Measurements from ENCODE around the gene FLT1.

The FLT1 gene

GRCh38 chr13:28421676-28422410 lies 73.1 kb downstream of the FLT1 start:
- CTCF ChIA-PET: no interaction called here
- TF ChIP-seq FOXK2 (IDR thresholded peaks at IDR 0.05): no peak
- TF ChIP-seq BHLHE40 (IDR thresholded peaks at IDR 0.05; ENCODE audit: borderline replicate concordance): no peak
- TF ChIP-seq FOXM1 (IDR thresholded peaks at IDR 0.05; ENCODE audit: borderline replicate concordance): no peak
- no peak for TF ChIP-seq SUZ12 (IDR thresholded peaks at IDR 0.05)
- TF ChIP-seq FOXA1 (IDR thresholded peaks at IDR 0.05): no peak
- TF ChIP-seq CTBP1 (IDR thresholded peaks at IDR 0.05; ENCODE audit: borderline replicate concordance): no peak
- TF ChIP-seq L3MBTL2 (conservative IDR thresholded peaks at IDR 0.05): no peak
- TF ChIP-seq HDGF (IDR thresholded peaks at IDR 0.05; ENCODE audit: borderline replicate concordance): no peak
- TF ChIP-seq ARNT (IDR thresholded peaks at IDR 0.05): no peak
- no peak for TF ChIP-seq ZNF384 (IDR thresholded peaks at IDR 0.05)
- TF ChIP-seq PKNOX1 (IDR thresholded peaks at IDR 0.05): no peak
- no peak for TF ChIP-seq TARDBP (IDR thresholded peaks at IDR 0.05)
- no peak for TF ChIP-seq ELF4 (IDR thresholded peaks at IDR 0.05)
- TF ChIP-seq LEF1 (IDR thresholded peaks at IDR 0.05; ENCODE audit: borderline replicate concordance): no peak
- no peak for TF ChIP-seq NFRKB (IDR thresholded peaks at IDR 0.05)
- TF ChIP-seq SP1 (IDR thresholded peaks at IDR 0.05): no peak
- POLR2A ChIA-PET: no interaction called here
- no peak for DNase-seq (ENCODE audit: extremely low spot score)

GRCh38 chr13:28420704-28421103 lies 74.2 kb downstream of the FLT1 start:
- POLR2A ChIA-PET: no interaction called here
- TF ChIP-seq NFRKB (IDR thresholded peaks at IDR 0.05): no peak
- no peak for TF ChIP-seq ARNT (IDR thresholded peaks at IDR 0.05)
- TF ChIP-seq BHLHE40 (IDR thresholded peaks at IDR 0.05; ENCODE audit: borderline replicate concordance): no peak
- TF ChIP-seq SUZ12 (IDR thresholded peaks at IDR 0.05): no peak
- no peak for TF ChIP-seq LEF1 (IDR thresholded peaks at IDR 0.05; ENCODE audit: borderline replicate concordance)
- TF ChIP-seq CTBP1 (IDR thresholded peaks at IDR 0.05; ENCODE audit: borderline replicate concordance): no peak
- no peak for TF ChIP-seq PKNOX1 (IDR thresholded peaks at IDR 0.05)
- TF ChIP-seq FOXK2 (IDR thresholded peaks at IDR 0.05): no peak
- TF ChIP-seq L3MBTL2 (conservative IDR thresholded peaks at IDR 0.05): no peak
- no peak for TF ChIP-seq SP1 (IDR thresholded peaks at IDR 0.05)
- no peak for TF ChIP-seq FOXA1 (IDR thresholded peaks at IDR 0.05)
- CTCF ChIA-PET: no interaction called here

GRCh38 chr13:28415994-28416421 lies 78.9 kb downstream of the FLT1 start:
- ChIA-PET CTCF (no interaction called here), POLR2A (no interaction called here)
- TF ChIP-seq ELF4 (IDR thresholded peaks at IDR 0.05) (no peak), BHLHE40 (IDR thresholded peaks at IDR 0.05; ENCODE audit: borderline replicate concordance) (no peak), FOXA1 (IDR thresholded peaks at IDR 0.05) (no peak), ZNF384 (IDR thresholded peaks at IDR 0.05) (no peak)

More at GRCh38 chr13:28420704-28421103, 74.2 kb downstream of the FLT1 start:
- no peak for DNase-seq (ENCODE audit: extremely low spot score)

GRCh38 chr13:28413999-28414398 lies 80.9 kb downstream of the FLT1 start:
- CTCF ChIA-PET: no interaction called here
- TF ChIP-seq FOXK2 (IDR thresholded peaks at IDR 0.05) (no peak), L3MBTL2 (conservative IDR thresholded peaks at IDR 0.05) (no peak), HDGF (IDR thresholded peaks at IDR 0.05; ENCODE audit: borderline replicate concordance) (no peak), NFRKB (IDR thresholded peaks at IDR 0.05) (no peak), ARNT (IDR thresholded peaks at IDR 0.05) (no peak), SUZ12 (IDR thresholded peaks at IDR 0.05) (no peak), TARDBP (IDR thresholded peaks at IDR 0.05) (no peak), CTBP1 (IDR thresholded peaks at IDR 0.05; ENCODE audit: borderline replicate concordance) (no peak), SP1 (IDR thresholded peaks at IDR 0.05) (no peak), ELF4 (IDR thresholded peaks at IDR 0.05) (no peak), FOXM1 (IDR thresholded peaks at IDR 0.05; ENCODE audit: borderline replicate concordance) (no peak), BHLHE40 (IDR thresholded peaks at IDR 0.05; ENCODE audit: borderline replicate concordance) (no peak), FOXA1 (IDR thresholded peaks at IDR 0.05) (no peak), LEF1 (IDR thresholded peaks at IDR 0.05; ENCODE audit: borderline replicate concordance) (no peak), PKNOX1 (IDR thresholded peaks at IDR 0.05) (no peak), ZNF384 (IDR thresholded peaks at IDR 0.05) (no peak)
- no peak for DNase-seq (ENCODE audit: extremely low spot score)
- POLR2A ChIA-PET: no interaction called here

More at GRCh38 chr13:28415994-28416421, 78.9 kb downstream of the FLT1 start:
- no peak for DNase-seq (ENCODE audit: extremely low spot score)

GRCh38 chr13:28412981-28413380 lies 81.9 kb downstream of the FLT1 start:
- TF ChIP-seq TARDBP (IDR thresholded peaks at IDR 0.05) (no peak), PKNOX1 (IDR thresholded peaks at IDR 0.05) (no peak), HDGF (IDR thresholded peaks at IDR 0.05; ENCODE audit: borderline replicate concordance) (no peak), ARNT (IDR thresholded peaks at IDR 0.05) (no peak), NFRKB (IDR thresholded peaks at IDR 0.05) (no peak), FOXA1 (IDR thresholded peaks at IDR 0.05) (no peak), BHLHE40 (IDR thresholded peaks at IDR 0.05; ENCODE audit: borderline replicate concordance) (no peak), CTBP1 (IDR thresholded peaks at IDR 0.05; ENCODE audit: borderline replicate concordance) (no peak), ZNF384 (IDR thresholded peaks at IDR 0.05) (no peak), L3MBTL2 (conservative IDR thresholded peaks at IDR 0.05) (no peak), SP1 (IDR thresholded peaks at IDR 0.05) (no peak)
- ChIA-PET POLR2A (no interaction called here), CTCF (no interaction called here)
- DNase-seq (ENCODE audit: extremely low spot score): no peak
